WTC11 (cell line): Measurements from ENCODE around the gene TNFAIP2. TPM values are rescaled to one million over a fixed set of nuclear protein-coding genes. Genes with fewer than 3 reads are reported as not detected.
A peak's percentile ranks its signal among the peaks of the same experiment; 100 is the strongest.

Source experiments
- ATAC-seq: fragments of 200-7000 bp; cut with Tn5 transposase; 2 replicates; pipeline ENCODE4 v1.10.0; 2021; ENCODE audit warnings: mild to moderate bottlenecking, moderate library complexity
- CTCF ChIA-PET: fragments of 300-600 bp; sonication (Branson Sonifier 250); formaldehyde crosslinking; loops from one replicate; lab custom pipeline; 2021; ENCODE audit warnings: antibody characterized with exemption; lab: Charles Lee
- POLR2A ChIA-PET: fragments of 350-600 bp; sonication (Branson Sonifier 250); formaldehyde crosslinking; loops from one replicate; lab custom pipeline; 2021; ENCODE audit warnings: antibody characterized with exemption; lab: Charles Lee
- DNase-seq: peaks from one replicate; pipeline ENCODE4 v3.0.0; 2021; ENCODE audit warnings: low spot score
- H3K27ac Mint-ChIP-seq: 2 replicates; pipeline ENCODE4 v1.8.0; 2021; ENCODE audit warnings: mixed read lengths
- H3K27me3 Mint-ChIP-seq: 2 replicates; pipeline ENCODE4 v1.8.0; 2021; ENCODE audit warnings: low read depth, mild to moderate bottlenecking, moderate library complexity, mixed read lengths
- H3K36me3 Mint-ChIP-seq: 2 replicates; pipeline ENCODE4 v1.8.0; 2021; ENCODE audit warnings: mixed read lengths
- H3K4me1 Mint-ChIP-seq: 2 replicates; pipeline ENCODE4 v1.8.0; 2022; ENCODE audit warnings: mixed read lengths
- H3K4me3 Mint-ChIP-seq: 2 replicates; pipeline ENCODE4 v1.8.0; 2021; ENCODE audit warnings: mild to moderate bottlenecking, moderate library complexity, mixed read lengths
- H3K9me3 Mint-ChIP-seq: 2 replicates; pipeline ENCODE4 v1.8.0; 2021; ENCODE audit warnings: mixed read lengths
- CBFB ChIP-seq: sonication (generic); formaldehyde crosslinking; IDR thresholded peaks from 2 replicates; pipeline ENCODE4 v1.8.1; 2022; ENCODE audit warnings: mild to moderate bottlenecking, low read depth, missing genetic modification reagents
- CREM ChIP-seq: sonication (generic); formaldehyde crosslinking; IDR thresholded peaks from 2 replicates; pipeline ENCODE4 v1.8.1; 2022; ENCODE audit warnings: mild to moderate bottlenecking, missing genetic modification reagents, moderate library complexity
- FOXP1 ChIP-seq: sonication (generic); formaldehyde crosslinking; IDR thresholded peaks from 2 replicates; pipeline ENCODE4 v1.8.0; 2022; ENCODE audit warnings: missing genetic modification reagents, mild to moderate bottlenecking, moderate library complexity, borderline replicate concordance
- KAT7 ChIP-seq: sonication (generic); formaldehyde crosslinking; IDR thresholded peaks from 2 replicates; pipeline ENCODE4 v1.8.1; 2023; ENCODE audit warnings: missing genetic modification reagents, mild to moderate bottlenecking, borderline replicate concordance
- SP1 ChIP-seq: sonication (generic); formaldehyde crosslinking; conservative IDR thresholded peaks from 2 replicates; pipeline ENCODE4 v1.8.1; 2022; ENCODE audit warnings: missing genetic modification reagents
- TCF7 ChIP-seq: sonication (generic); formaldehyde crosslinking; IDR thresholded peaks from 2 replicates; pipeline ENCODE4 v1.8.0; 2022; ENCODE audit warnings: mild to moderate bottlenecking, low read depth, missing genetic modification reagents, moderate library complexity
- ZNF671 ChIP-seq: fragments of 250-450 bp; sonication (Bioruptor Pico); IDR thresholded peaks from 2 replicates; pipeline ENCODE4 v1.8.0; 2021; ENCODE audit warnings: mild to moderate bottlenecking
- total RNA-seq: library from RNA; stranded (reverse); gene quantifications from 3 replicates; pipeline ENCODE4 v1.2.3, GENCODE V29; 2021
- TF ChIP-seq, protein P1 (sequence below): sonication (generic); formaldehyde crosslinking; IDR thresholded peaks from 2 replicates; pipeline ENCODE4 v1.8.1; 2022; ENCODE audit warnings: low read depth, missing genetic modification reagents, borderline replicate concordance
- TF ChIP-seq, protein P2 (sequence below): sonication (generic); formaldehyde crosslinking; IDR thresholded peaks from 2 replicates; pipeline ENCODE4 v1.8.1; 2023; ENCODE audit warnings: mild to moderate bottlenecking, moderate library complexity, missing genetic modification reagents
- TF ChIP-seq, protein P3 (sequence below): sonication (generic); formaldehyde crosslinking; IDR thresholded peaks from 2 replicates; pipeline ENCODE4 v1.8.1; 2023; ENCODE audit warnings: mild to moderate bottlenecking, missing genetic modification reagents, moderate library complexity
- TF ChIP-seq, protein P4 (sequence below): fragments of 250-450 bp; sonication (Bioruptor Pico); conservative IDR thresholded peaks from 2 replicates; pipeline ENCODE4 v1.9.0; 2021; ENCODE audit warnings: mild to moderate bottlenecking

TNFAIP2 gene
- total RNA-seq, 1 experiment from 2014 or later: 24.1 TPM

DNA sequence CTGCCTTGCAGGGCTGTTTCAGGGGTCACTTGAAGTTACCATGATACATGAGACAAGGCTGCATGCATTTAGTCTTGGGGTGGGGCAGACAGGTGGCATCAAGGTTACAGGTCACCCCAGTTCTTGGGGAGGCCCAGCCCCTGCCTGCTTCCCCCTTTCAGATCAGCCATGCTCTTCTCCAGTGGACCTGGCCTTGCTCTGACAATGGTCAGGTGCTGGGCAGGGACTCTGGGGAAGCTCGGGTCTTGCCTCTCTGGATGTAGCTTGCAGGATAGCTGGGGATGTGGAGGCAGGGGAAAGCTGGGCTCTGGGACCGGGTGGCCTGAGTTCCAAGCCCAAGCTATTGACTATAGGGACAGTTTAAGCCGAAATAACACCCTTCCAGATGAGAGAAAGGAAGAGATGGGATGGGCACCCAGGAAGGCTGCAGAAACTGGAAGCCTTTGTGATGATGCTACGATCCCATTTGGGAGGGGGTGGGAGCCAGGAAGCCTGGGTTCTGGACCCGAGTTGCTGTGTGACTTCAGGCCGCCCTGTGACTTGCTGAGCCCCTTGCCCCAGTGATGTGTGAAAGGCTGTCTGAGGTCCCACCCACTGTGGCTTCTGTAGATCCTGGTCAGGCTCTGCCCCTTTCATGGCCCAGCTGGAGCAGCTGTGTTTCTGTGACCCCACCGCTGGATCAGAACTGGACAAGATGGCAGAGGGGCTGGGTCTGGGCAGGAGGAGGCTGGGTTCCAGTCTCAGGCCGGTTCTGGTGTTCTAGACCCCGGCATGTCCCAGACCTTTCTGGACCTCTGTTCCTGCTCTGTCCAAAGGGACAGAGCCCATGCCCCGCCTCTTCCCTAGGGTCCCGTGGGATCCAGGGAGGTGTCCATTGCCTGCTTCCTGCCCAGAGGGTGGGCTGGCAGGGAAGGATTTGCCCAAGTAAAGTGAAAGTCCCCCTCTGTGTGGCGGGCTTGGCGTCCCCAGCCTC is 2.1 kb downstream of the TNFAIP2 start:
- Mint-ChIP-seq H3K36me3 (no peaks in the 10 kb centered on the region), H3K27me3 (peaks cover 40% of the 10 kb centered on the region), H3K27ac (no peak overlapping the region), H3K9me3 (no peaks in the 10 kb centered on the region), H3K4me1 (peaks cover 21% of the 10 kb centered on the region), H3K4me3 (peak overlapping the region; percentile 56; the same call in 1 of the 2 replicates)
- TF ChIP-seq, protein P1, sequence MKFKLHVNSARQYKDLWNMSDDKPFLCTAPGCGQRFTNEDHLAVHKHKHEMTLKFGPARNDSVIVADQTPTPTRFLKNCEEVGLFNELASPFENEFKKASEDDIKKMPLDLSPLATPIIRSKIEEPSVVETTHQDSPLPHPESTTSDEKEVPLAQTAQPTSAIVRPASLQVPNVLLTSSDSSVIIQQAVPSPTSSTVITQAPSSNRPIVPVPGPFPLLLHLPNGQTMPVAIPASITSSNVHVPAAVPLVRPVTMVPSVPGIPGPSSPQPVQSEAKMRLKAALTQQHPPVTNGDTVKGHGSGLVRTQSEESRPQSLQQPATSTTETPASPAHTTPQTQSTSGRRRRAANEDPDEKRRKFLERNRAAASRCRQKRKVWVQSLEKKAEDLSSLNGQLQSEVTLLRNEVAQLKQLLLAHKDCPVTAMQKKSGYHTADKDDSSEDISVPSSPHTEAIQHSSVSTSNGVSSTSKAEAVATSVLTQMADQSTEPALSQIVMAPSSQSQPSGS (CRISPR knock-in tag): no peak
- 0 out of 2 replicates have a peak, but pooled peaks have one; percentile 10 for TF ChIP-seq FOXP1 (CRISPR knock-in tag)
- ChIA-PET CTCF (interaction anchor here (0.6 to 12.3 kb wide), 8 partner anchors 12 to 171 kb away, joined by 3 to 199 read pairs (median 8); no protein-coding TSS in a partner anchor), POLR2A (no interaction called here)
- ATAC-seq (no peak), DNase-seq (no peak)

DNA sequence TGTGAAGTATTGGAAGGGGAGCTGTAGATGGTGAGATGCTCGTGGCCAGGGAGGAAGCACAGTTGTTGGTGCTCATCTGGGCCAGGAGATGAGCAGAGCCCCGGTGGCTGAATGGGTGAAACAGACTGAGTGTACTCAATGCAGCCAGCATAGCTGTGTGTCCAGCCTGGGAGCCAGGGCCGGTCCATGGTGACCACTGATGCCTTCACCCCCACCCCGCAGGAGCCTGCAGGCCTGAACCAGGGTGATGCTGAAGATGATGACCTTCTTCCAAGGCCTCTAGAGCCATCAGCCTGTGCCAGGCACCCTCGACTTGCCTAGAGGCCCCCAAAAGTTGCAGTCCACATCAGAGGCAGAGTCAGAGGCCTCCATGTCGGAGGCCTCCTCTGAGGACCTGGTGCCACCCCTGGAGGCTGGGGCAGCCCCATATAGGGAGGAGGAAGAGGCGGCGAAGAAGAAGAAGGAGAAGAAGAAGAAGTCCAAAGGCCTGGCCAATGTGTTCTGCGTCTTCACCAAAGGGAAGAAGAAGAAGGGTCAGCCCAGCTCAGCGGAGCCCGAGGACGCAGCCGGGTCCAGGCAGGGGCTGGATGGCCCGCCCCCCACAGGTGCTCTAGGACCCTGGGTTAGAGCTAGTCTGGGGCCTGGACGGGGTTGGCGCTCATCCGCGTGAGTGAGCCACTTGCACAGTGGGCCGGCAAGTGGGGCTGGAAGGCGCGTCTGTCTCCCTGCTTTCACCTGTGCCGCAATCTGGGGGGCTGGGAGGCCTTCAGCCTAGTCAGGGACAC is 3.0 kb downstream of the TNFAIP2 start:
- H3K4me3 Mint-ChIP-seq: peak overlapping the region; percentile 56
- no peak overlapping the region for H3K27ac Mint-ChIP-seq
- CTCF ChIA-PET: interaction anchor here (0.6 to 12.3 kb wide), 29 partner anchors 8 to 170 kb away, joined by 3 to 199 read pairs (median 5); no protein-coding TSS in a partner anchor
- H3K9me3 Mint-ChIP-seq: no peaks in the 10 kb centered on the region
- no peak for ATAC-seq
- peaks cover 28% of the 10 kb centered on the region for H3K4me1 Mint-ChIP-seq
- POLR2A ChIA-PET: interaction anchor here (0.5 to 1.9 kb wide), 4 partner anchors 11 to 1356 kb away, joined by 3 to 5 read pairs (median 4); no protein-coding TSS in a partner anchor
- peaks cover 40% of the 10 kb centered on the region for H3K27me3 Mint-ChIP-seq
- DNase-seq: no peak
- TF ChIP-seq ZNF671 (CRISPR knock-in tag): no peak
- TF ChIP-seq, all 79 proteins: peak for 0
- H3K36me3 Mint-ChIP-seq: no peaks in the 10 kb centered on the region

DNA sequence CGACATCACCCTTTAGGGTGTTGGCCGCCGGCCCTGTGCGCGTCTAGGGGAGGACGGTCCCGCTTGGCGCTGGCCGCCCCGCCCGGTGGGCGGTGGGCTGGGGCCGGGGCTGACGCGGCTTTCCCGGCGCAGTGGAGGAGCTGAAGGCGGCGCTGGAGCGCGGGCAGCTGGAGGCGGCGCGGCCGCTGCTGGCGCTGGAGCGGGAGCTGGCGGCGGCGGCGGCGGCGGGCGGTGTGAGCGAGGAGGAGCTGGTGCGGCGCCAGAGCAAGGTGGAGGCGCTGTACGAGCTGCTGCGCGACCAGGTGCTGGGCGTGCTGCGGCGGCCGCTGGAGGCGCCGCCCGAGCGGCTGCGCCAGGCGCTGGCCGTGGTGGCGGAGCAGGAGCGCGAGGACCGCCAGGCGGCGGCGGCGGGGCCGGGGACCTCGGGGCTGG is 3.6 kb downstream of the TNFAIP2 start:
- ATAC-seq (peak; percentile 70), DNase-seq (peak; percentile 81)
- ChIA-PET CTCF (interaction anchor here (0.7 to 12.3 kb wide), 30 partner anchors 8 to 169 kb away, joined by 3 to 199 read pairs (median 5); no protein-coding TSS in a partner anchor), POLR2A (interaction anchor here (0.5 to 1.9 kb wide), 5 partner anchors 11 to 1356 kb away, joined by 3 to 5 read pairs (median 3); no protein-coding TSS in a partner anchor)
- Mint-ChIP-seq H3K4me1 (peaks cover 24% of the 10 kb centered on the region), H3K9me3 (no peaks in the 10 kb centered on the region), H3K4me3 (peak overlapping the region; percentile 46), H3K27ac (no peak overlapping the region), H3K27me3 (peaks cover 40% of the 10 kb centered on the region), H3K36me3 (no peaks in the 10 kb centered on the region)
- no peak for TF ChIP-seq CREM
- TF ChIP-seq KAT7 (CRISPR knock-in tag): 0 out of 2 replicates have a peak, but pooled peaks have one; percentile 63
- no peak for TF ChIP-seq SP1
- TF ChIP-seq, protein P1 (CRISPR knock-in tag): no peak
- no peak for TF ChIP-seq CBFB (CRISPR knock-in tag)
- TF ChIP-seq, protein P2, sequence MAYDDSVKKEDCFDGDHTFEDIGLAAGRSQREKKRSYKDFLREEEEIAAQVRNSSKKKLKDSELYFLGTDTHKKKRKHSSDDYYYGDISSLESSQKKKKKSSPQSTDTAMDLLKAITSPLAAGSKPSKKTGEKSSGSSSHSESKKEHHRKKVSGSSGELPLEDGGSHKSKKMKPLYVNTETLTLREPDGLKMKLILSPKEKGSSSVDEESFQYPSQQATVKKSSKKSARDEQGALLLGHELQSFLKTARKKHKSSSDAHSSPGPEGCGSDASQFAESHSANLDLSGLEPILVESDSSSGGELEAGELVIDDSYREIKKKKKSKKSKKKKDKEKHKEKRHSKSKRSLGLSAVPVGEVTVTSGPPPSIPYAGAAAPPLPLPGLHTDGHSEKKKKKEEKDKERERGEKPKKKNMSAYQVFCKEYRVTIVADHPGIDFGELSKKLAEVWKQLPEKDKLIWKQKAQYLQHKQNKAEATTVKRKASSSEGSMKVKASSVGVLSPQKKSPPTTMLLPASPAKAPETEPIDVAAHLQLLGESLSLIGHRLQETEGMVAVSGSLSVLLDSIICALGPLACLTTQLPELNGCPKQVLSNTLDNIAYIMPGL (CRISPR knock-in tag): peak; percentile 34; the same call in 1 of the 2 replicates

DNA sequence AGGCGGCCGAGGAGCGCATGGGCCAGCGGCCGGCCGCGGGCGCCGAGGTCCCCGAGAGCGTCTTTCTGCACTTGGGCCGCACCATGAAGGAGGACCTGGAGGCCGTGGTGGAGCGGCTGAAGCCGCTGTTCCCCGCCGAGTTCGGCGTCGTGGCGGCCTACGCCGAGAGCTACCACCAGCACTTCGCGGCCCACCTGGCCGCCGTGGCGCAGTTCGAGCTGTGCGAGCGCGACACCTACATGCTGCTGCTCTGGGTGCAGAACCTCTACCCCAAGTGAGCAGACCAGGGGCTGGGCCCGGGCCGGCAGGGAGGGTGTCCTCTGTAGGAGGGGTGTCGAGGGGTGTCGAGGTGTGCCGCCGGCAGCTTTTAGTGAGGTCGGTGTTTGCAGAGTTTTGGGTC is 4.1 kb downstream of the TNFAIP2 start:
- no peaks in the 10 kb centered on the region for H3K9me3 Mint-ChIP-seq
- DNase-seq (peak; percentile 53), ATAC-seq (peak; percentile 1)
- POLR2A ChIA-PET: interaction anchor here (0.9 to 1.9 kb wide), 4 partner anchors 10 to 1357 kb away, joined by 3 to 5 read pairs (median 3); no protein-coding TSS in a partner anchor
- no peak overlapping the region for H3K27ac Mint-ChIP-seq
- peaks cover 20% of the 10 kb centered on the region for H3K4me1 Mint-ChIP-seq
- CTCF ChIA-PET: interaction anchor here (0.6 to 12.3 kb wide), 31 partner anchors 8 to 169 kb away, joined by 3 to 199 read pairs (median 5); no protein-coding TSS in a partner anchor
- no peaks in the 10 kb centered on the region for H3K36me3 Mint-ChIP-seq
- peak overlapping the region; percentile 27 for H3K4me3 Mint-ChIP-seq
- H3K27me3 Mint-ChIP-seq: peaks cover 40% of the 10 kb centered on the region
- TF ChIP-seq, protein P3, sequence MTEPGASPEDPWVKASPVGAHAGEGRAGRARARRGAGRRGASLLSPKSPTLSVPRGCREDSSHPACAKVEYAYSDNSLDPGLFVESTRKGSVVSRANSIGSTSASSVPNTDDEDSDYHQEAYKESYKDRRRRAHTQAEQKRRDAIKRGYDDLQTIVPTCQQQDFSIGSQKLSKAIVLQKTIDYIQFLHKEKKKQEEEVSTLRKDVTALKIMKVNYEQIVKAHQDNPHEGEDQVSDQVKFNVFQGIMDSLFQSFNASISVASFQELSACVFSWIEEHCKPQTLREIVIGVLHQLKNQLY: no peak
- TF ChIP-seq, protein P4, sequence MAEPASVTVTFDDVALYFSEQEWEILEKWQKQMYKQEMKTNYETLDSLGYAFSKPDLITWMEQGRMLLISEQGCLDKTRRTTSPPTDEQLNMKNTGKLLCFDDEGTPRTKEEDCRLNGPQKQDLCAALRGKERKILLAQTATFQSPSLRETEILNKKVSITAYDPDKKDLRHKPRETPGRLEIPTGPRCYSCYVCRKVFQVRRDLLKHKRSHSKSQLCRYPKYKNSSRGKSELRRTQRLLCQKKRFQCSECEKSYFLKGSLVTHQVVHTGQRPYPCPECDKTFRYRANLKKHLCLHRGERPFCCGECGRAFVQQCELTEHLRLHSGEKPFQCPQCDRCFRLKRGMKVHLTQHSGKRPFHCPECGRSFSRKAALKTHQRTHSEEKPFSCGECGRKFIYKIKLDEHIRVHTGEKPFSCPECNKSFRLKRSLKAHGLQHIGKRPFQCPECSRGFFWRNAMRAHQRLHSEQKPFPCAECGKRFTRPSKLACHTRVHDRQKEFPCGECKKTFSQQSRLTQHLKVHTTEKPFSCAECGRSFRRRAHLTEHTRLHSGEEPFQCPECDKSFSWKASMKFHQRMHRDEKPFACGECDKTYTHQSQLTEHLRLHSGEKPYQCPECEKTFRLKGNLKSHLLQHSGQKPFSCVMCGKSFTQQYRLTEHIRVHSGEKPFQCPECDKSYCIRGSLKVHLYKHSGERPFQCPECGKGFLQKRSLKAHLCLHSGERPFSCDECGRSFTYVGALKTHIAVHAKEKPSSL (CRISPR knock-in tag): no peak
- TF ChIP-seq CREM: no peak
- 0 out of 2 replicates have a peak, but pooled peaks have one; percentile 22 for TF ChIP-seq TCF7 (CRISPR knock-in tag)
- TF ChIP-seq, protein P2 (CRISPR knock-in tag): 0 out of 2 replicates have a peak, but pooled peaks have one; percentile 20
